Esophagus (tissue), 2 donors: Measurements from ENCODE around the gene CYB5R2. TPM values are rescaled to one million over a fixed set of nuclear protein-coding genes. Genes with fewer than 3 reads are reported as not detected.

Experiments used
- H3K27ac ChIP-seq, 2 donors: one replicate each; pipeline ENCODE4 v1.5.1; 2013; ENCODE audit warnings: low read depth in 2 of 2, mild to moderate bottlenecking in 2 of 2, inconsistent platforms in 1 of 2, low read length in 1 of 2, moderate library complexity in 1 of 2
- H3K27me3 ChIP-seq, 2 donors: one replicate each; pipeline ENCODE4 v1.6.1; 2013; ENCODE audit warnings: low read length in 2 of 2, control low read depth in 1 of 2, mild to moderate bottlenecking in 1 of 2; ENCODE audit not compliant: insufficient read depth in 2 of 2, control insufficient read depth in 1 of 2
- H3K36me3 ChIP-seq, 2 donors: one replicate each; pipeline ENCODE4 v1.6.1; 2013; ENCODE audit warnings: low read length in 1 of 2; ENCODE audit not compliant: control insufficient read depth in 2 of 2, insufficient read depth in 2 of 2
- H3K4me1 ChIP-seq, 2 donors: one replicate each; pipeline ENCODE4 v1.6.1; 2013; ENCODE audit warnings: low read length in 1 of 2; ENCODE audit not compliant: control insufficient read depth in 2 of 2, insufficient read depth in 2 of 2
- H3K4me3 ChIP-seq, 2 donors: one replicate each; pipeline ENCODE4 v1.5.1; 2013; ENCODE audit warnings: low read length in 2 of 2, mild to moderate bottlenecking in 2 of 2, low read depth in 1 of 2, moderate library complexity in 1 of 2
- H3K9me3 ChIP-seq, 2 donors: one replicate each; pipeline ENCODE4 v1.6.1; 2013; ENCODE audit warnings: mild to moderate bottlenecking in 2 of 2, low read depth in 1 of 2, low read length in 1 of 2, moderate library complexity in 1 of 2; ENCODE audit not compliant: control insufficient read depth in 2 of 2, insufficient read depth in 1 of 2
- WGBS, 2 donors: extraction: QIAGEN DNeasy Blood & Tissue Kit; methylation state at CpG; one replicate each; pipeline ENCODE4 v1.1.7; 2013; 5-methylcytosine and 5-hydroxymethylcytosine counted together
- polyA plus RNA-seq, 2 donors: library from polyadenylated mRNA; stranded (reverse); fragments of 200-250 nt; gene quantifications; one replicate each; pipeline ENCODE4 v1.2.3, GENCODE V29; 2013
- donor health status: healthy with polysubstance abuse.
- donor health status: Bipolar disorder and iron deficiency.

Gene CYB5R2
- polyA plus RNA-seq, 2 donors: 10.0 to 20.7 TPM

DNA sequence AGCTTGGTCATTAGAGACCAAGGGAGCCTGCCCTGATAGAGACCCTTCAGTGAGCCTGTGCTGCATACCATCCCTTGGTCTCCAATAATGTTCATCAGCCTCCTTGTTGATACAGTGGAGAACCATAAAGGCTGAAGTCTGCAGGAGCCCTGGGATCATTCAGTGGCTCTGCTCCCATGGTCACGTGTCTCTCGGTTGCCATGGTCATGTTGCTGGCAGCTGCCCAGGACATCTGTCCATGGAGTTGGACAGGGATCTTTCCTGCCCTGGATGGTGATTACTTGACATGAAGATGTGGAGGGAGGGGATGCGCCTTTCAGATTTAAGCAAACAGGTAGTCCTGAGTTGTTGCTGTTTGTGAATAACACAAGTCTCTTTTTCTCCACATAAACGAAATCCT is 38.2 kb downstream of the CYB5R2 start:
- H3K9me3 ChIP-seq: no peaks in the 10 kb centered on the region
- no peaks in the 10 kb centered on the region for H3K27me3 ChIP-seq
- 80 to 85% methylated on average over 4 of the region's 4 CpGs for WGBS, 2 donors
- H3K4me1 ChIP-seq: peaks cover 0 to 6% of the 10 kb centered on the region in 2 donors
- no peak overlapping the region for H3K4me3 ChIP-seq
- no peak overlapping the region for H3K27ac ChIP-seq
- H3K36me3 ChIP-seq: peaks cover 12 to 34% of the 10 kb centered on the region in 2 donors

DNA sequence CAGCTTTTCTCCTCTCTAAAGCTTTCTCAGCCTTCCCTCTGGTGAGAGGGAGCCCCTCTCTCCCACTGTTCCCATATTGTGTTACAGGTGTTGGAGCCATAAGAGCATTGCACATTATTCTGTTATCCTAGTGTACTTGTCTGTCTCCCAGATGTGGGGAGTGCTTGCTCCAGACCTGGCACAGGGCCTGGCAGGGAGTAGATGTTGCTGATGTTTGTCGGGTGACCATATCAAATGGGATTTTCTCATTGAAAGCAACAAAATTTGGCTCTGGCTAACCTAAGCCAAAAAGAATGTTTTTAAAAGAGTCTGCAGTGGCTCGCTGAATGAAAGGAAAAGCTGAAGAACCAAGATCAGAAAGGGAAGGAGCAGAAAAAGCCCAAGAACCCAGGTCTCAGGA is 41.1 kb downstream of the CYB5R2 start:
- WGBS, 2 donors: 85 to 88% methylated on average over 2 of the region's 2 CpGs
- H3K9me3 ChIP-seq: no peaks in the 10 kb centered on the region
- no peaks in the 10 kb centered on the region for H3K4me1 ChIP-seq
- no peak overlapping the region for H3K4me3 ChIP-seq
- H3K27ac ChIP-seq: no peak overlapping the region
- H3K27me3 ChIP-seq: no peaks in the 10 kb centered on the region
- H3K36me3 ChIP-seq: peaks cover 14 to 29% of the 10 kb centered on the region in 2 donors

DNA sequence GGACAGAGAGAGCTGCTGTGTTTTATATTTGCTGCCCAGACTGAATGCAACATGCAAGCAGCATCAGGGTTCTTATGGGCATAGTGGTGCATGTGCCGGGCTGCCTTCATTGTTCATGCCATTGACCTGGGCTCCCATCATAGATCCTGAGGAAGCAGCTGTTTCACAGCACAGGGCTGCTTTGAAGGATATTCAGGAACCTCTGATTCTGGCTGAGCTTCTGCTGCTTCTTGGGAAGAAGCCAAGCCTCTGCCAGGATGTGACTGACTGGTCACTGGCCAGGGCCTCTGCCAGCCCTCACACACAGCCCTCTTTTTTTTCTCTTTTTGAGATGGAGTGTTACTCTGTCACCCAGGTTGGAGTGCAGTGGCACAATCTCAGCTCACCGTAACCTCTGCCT is 43.3 kb downstream of the CYB5R2 start:
- no peak overlapping the region for H3K4me3 ChIP-seq
- peaks cover 19 to 25% of the 10 kb centered on the region in 2 donors for H3K36me3 ChIP-seq
- no peaks in the 10 kb centered on the region for H3K4me1 ChIP-seq
- H3K27me3 ChIP-seq: no peaks in the 10 kb centered on the region
- no peak overlapping the region for H3K27ac ChIP-seq
- 94 to 95% methylated on average over 2 of the region's 2 CpGs for WGBS, 2 donors
- no peaks in the 10 kb centered on the region for H3K9me3 ChIP-seq

DNA sequence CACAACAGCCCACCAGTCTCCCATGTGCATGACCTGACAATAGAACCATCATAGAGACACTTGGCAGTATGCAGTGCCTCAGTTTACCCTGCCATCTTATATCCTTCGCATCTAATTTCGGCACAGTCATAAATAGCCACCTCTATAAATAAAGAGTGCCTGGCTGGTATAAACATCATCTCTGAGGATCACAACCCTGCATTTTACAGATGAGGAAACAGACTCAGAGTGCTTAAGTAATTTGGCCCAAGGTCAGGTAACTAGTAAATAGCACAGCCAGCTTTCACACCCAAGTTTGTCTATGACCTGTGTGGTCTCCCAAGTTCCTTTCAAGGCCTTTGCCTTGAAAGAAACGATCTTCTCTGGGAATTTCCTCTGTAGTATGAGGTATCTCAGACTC is 44.6 kb downstream of the CYB5R2 start:
- peaks cover 25% of the 10 kb centered on the region in 2 donors for H3K36me3 ChIP-seq
- no peak overlapping the region for H3K27ac ChIP-seq
- H3K9me3 ChIP-seq: no peaks in the 10 kb centered on the region
- no peaks in the 10 kb centered on the region for H3K4me1 ChIP-seq
- 76 to 83% methylated on average over 3 of the region's 3 CpGs for WGBS, 2 donors
- H3K4me3 ChIP-seq: no peak overlapping the region
- no peaks in the 10 kb centered on the region for H3K27me3 ChIP-seq

DNA sequence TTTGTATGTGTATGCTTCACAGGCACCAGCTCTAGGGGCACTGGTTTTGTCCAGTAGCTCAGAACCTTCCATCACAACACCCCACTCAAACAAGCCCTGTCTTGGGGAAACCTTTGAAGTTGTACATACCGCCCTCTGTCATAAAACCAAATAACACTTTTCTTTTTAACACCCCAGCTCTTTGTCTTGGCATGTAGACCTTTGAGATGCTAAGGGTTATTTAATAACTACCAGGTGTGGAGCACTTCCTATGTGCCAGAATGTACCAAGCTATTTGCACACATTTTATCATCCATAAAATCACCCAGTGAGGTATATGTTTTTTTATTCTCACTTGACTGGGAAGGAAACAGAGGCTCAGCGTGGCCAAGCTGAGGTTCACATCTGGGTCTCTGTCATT is 50.6 kb downstream of the CYB5R2 start:
- H3K36me3 ChIP-seq: peaks cover 10 to 12% of the 10 kb centered on the region in 2 donors
- WGBS, 2 donors: 71 to 73% methylated on average over 2 of the region's 2 CpGs

DNA sequence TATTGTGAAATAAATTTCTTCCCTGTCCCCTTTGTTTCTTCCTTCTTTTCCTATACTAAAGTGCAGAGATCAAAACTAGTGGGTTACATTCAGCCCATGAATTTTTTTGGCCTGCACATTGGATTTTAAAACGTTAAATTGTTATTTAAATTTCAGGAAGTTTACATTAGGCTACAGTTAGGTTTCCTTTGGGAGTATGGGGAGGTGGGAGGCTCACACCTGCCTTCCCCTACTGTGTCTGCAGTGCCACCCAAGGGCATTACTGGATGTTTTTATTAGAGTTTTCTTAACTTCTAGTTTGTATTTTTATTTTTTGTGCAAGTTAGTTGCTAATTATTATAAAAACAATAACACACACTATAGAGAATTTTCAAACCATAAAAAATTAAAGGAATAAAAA is 51.7 kb downstream of the CYB5R2 start:
- peaks cover 6 to 17% of the 10 kb centered on the region in 2 donors for H3K36me3 ChIP-seq
- 14 to 18% methylated on average over 1 of the region's 1 CpG for WGBS, 2 donors
- no peaks in the 10 kb centered on the region for H3K27me3 ChIP-seq
- H3K4me1 ChIP-seq: no peaks in the 10 kb centered on the region
- H3K4me3 ChIP-seq: no peak overlapping the region
- H3K9me3 ChIP-seq: no peaks in the 10 kb centered on the region
- no peak overlapping the region for H3K27ac ChIP-seq

More for the DNA sequence above, 50.6 kb downstream of the CYB5R2 start:
- Histone ChIP-seq H3K27me3 (no peaks in the 10 kb centered on the region), H3K9me3 (no peaks in the 10 kb centered on the region), H3K4me1 (no peaks in the 10 kb centered on the region), H3K27ac (no peak overlapping the region), H3K4me3 (no peak overlapping the region)

DNA sequence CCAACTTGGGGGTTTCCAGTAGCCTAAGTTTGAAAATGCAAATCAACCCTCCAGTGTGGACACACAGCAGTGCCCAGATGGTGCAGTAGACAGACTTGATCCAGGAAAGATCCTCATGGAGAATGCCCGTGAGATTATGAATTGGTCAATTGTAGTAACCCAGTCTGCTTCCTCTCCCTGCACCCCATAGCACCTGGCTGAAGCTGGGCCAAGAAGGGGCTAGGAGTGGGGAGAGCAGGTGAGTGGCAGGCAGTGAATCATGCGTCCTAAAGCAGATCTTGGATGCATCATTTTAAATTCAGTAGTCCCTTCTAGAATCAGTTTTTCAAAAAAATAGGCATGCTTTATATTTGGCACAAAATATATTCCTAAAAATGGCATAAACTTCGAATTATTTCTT is 52.2 kb downstream of the CYB5R2 start:
- no peak overlapping the region for H3K4me3 ChIP-seq
- no peaks in the 10 kb centered on the region for H3K9me3 ChIP-seq
- no peaks in the 10 kb centered on the region for H3K4me1 ChIP-seq
- H3K27ac ChIP-seq: no peak overlapping the region
- H3K27me3 ChIP-seq: no peaks in the 10 kb centered on the region
- H3K36me3 ChIP-seq: peaks cover 6 to 20% of the 10 kb centered on the region in 2 donors
- WGBS, 2 donors: 72 to 73% methylated on average over 3 of the region's 3 CpGs

DNA sequence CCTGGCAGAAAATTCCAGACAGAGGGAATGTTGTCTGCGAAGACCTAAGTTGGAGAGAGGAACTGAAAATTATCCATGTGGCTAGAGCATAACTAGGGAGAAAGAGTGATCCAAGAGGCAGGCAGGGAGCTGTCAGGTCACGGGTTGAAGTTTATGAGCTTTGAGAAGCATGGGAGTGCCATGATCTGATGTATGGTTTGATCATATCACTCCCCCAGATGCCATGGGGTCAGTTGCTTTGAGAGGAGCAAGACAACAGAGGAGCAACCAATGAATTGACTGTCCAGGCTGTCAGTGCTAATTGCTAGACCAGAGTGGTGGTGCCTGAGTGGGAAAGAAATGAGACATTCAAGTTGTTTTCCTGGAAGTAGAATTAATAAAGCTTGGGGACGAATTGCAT is 54.0 kb downstream of the CYB5R2 start:
- Histone ChIP-seq H3K36me3 (peaks cover 4 to 11% of the 10 kb centered on the region in 2 donors), H3K4me1 (no peaks in the 10 kb centered on the region), H3K9me3 (no peaks in the 10 kb centered on the region), H3K27me3 (no peaks in the 10 kb centered on the region), H3K27ac (no peak overlapping the region), H3K4me3 (no peak overlapping the region)
- WGBS, 2 donors: 86 to 93% methylated on average over 3 of the region's 3 CpGs

DNA sequence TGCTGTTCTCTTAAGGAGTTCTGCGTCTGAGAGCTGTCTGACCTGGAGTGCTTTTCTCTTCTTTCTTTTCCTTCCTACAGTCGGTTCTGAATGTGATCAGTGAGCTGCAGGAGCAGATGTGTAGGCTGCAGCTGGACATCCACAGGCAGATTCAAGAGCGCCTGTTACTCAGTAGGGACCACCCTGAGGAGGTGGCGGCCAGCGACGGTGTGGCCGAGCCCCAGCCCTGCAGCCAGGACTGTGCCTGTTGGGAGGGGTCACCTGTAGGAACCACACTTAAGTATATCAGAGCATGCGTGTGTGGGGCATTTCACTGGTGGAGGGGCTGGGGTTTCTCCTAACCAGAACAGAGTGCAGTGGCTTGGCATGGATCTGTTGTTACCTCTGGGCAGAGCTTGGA is 56.3 kb downstream of the CYB5R2 start:
- 87 to 89% methylated on average over 8 of the region's 8 CpGs for WGBS, 2 donors
- Histone ChIP-seq H3K4me3 (no peak overlapping the region), H3K27ac (no peak overlapping the region), H3K4me1 (no peaks in the 10 kb centered on the region), H3K9me3 (no peaks in the 10 kb centered on the region), H3K36me3 (peaks cover 0 to 12% of the 10 kb centered on the region in 2 donors), H3K27me3 (no peaks in the 10 kb centered on the region)
